ENCODE data around the gene ANTKMT.
A peak's percentile ranks its signal among the peaks of the same experiment; 100 is the strongest.
"Not testable (repeated sequence)": the region's sequence is repeated elsewhere in the genome, so short reads cannot be mapped to it uniquely, and the experiment has no call there.

Gene ANTKMT

GRCh38 chr16:681746-682427 lies 39.1 kb upstream of the ANTKMT start:
- no peak for DNase-seq

DNA sequence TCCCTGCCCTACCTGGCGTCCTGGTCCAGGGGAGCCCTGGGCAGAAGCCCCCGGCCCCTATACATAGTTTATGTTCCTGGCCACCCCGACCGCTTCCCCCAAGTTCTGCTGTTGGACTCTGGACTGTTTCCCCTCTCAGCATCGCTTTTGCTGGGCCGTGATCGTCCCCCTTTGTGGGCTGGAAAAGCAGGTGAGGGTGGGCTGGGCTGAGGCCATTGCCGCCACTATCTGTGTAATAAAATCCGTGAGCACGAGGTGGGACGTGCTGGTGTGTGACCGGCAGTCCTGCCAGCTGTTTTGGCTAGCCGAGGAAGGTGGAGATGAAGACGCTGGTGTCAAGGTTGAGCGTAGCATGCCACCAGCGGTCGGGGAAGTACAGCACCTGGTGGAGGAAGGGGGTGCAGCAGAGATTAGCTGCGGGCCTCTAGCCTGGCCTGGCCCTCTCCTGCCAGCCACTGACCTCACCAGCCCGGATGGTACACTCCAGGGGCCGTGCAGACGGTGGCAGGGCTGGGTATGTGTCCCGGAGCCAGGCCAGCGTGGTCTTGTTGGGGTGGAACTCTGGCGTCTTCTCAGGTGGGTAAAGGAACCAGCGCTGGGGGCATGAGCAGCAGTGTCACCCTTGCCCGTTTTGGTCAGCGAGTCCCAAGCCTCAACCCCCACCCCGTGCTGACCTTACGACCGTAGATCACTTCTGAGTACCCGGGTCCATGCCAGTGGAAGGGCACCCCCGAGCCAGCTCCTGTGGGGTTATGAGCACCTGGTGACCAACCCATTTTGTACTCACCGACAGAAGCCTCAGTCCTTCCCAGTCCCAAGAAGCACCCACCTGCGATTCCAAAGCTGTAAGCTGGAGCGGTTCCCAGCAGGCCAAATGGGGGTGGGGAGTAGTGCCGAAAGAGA lies 38.2 kb upstream of the ANTKMT start:
- DNase-seq: no peak

- no peak for DNase-seq
These were observed 37.4 kb upstream of the ANTKMT start for GRCh38 chr16:683396-684070.

DNA sequence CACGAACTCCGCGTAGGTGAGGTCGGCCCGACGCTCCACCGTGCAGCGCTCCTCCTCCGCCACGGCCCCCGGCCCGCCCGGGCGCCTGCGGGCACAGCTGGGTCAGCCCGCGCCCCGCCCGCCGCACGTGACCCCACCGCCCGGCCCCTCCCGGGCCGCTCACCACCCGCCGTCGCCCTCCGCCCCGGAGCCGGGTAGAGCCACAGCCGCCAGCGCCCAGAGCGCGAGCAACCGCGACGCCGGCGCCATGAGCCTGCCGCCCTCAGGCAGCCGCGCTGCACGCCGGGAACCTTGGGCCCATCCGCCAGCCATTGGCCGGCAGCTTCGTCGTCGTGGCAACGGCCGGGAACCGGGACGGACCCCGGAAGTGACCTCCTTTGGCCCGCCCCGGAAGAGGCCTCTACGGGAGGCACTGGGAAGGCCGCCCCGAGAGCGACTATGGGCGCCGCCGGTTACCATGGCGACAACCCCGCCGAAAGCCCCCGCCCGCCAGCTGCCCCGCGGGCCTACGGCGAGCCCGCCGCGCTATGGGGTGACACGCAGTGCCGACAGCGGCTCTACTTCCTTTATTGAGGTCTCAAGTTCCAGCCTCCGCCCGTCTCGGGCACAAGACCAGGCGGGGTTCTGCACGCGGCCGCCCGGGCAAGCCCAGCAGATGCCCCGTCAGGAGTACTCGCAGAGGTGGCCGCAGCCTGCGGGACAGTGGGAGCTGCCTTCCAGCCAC lies 36.7 kb upstream of the ANTKMT start, which contains the start of gene JMJD8:
JMJD8 (minus strand) TSS at position 264 of the 724 bp plus-strand sequence; CDS start at position 249, 15 bp downstream.
- DNase-seq: peak; percentile 86

DNA sequence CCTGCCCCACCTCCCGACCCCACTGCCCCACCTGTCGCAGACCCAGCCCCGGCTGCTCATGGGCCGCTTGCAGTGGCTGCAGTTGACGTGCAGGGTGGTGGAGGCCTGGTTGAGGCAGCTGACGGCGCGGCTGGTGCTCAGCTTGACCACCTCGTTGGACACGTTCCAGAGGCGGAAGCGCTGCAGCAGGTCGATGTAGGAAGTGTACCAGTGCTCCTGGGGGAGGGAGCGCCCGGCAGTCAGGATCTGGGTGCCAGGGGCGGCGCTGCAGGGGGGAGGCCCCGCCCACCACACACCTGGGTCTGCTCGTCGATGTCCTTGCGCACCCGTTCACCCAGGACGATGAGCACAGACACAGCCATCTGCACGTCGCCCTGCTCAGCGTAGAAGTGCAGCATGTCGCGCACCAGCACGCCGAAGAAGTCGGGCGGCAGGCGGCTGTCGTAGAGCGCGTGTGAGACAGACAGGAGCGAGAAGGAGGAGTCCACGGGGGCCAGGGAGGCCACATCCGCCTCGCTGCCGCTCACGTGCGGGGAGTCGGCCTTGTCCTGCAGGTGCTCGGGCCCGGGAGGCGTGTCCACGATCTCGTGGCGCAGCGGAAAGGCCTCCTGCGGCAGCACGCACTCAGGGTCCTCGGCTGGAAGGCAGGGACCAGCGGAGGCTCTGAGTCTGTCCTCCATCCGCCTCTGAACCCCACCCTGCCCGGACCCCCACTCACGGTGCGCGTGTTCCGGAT lies 35.8 kb upstream of the ANTKMT start:
- DNase-seq: peak; percentile 43

DNA sequence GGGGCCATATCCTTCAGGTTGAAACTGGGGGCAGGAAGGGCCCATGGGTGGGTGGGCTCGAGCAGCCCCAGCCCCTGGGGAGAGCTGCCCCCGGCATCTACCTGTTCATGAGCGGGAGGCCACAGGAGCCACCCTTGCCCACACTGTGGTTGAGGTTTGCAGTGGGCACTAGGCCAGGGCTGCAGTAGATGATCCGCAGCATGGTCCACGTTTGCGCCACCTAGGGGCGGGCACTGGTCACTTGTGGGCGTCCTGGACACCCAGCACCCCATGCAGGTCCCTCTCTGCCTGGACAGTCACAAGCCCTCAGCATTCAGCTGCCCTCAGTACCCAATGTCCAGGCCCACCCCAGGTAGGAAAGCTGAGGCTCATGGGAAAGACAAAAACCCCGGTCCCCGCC lies 35.0 kb upstream of the ANTKMT start:
- DNase-seq: no peak

DNA sequence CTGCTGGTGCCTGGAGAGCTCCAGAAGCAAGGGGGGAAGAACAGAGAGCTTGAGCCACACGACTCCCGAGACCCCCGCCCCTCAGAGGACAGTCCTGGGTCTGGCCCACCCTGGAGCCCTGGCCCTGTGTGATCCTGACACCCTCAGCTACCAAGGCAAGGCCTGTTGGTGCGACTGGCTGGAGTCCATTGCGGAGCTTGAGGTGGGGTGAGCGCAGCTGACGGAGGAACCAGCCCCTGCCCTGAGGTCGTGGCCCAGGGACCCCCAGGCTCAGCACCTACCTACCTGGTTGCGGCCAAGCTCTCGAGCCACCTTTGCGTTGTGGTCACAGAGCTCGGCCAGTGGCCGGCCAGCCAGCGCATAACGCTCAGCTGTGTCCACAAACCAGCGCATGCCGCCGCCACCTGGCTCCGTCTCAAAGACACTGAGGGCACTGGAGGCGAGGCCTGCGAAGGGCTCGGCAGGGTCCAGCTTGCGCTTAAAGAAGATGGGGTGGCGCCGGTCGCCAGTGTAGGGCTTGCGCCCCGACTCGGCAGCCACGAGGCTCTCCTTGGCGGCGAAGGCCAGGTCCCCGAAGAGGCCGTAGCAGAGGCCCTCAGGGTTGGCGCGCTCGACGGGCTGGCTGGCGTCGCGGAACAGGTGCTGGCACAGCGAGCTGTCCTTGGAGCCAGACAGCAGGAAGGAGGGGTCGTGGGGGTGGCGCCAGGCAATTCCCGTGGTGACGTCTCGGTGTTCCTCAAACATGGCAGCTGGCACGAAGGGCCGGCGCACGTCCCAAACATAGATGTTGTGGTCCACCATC lies 34.3 kb upstream of the ANTKMT start:
- DNase-seq: no peak

GRCh38 chr16:687499-687898 lies 33.4 kb upstream of the ANTKMT start:
- DNase-seq: no peak

GRCh38 chr16:689175-689897 lies 31.6 kb upstream of the ANTKMT start:
- DNase-seq: no peak

DNA sequence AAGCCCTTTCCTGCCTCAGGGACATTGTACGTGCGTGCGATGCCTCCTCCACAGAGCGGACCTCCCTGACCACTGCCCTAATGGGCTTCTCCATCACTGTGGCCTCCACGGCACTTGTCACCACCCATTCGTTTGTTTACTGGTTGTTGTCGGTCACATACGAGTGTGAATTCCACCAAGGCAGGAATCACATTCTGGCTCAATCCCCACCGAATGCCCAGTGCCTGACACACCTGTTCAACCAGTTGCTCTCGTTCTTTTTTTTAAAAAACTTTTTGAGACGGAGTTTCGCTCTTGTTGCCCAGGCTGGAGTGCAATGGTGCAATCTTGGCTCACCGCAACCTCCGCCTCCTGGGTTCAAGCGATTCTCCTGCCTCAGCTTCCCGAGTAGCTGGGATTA lies 29.7 kb upstream of the ANTKMT start:
- not testable (repeated sequence) for DNase-seq

DNA sequence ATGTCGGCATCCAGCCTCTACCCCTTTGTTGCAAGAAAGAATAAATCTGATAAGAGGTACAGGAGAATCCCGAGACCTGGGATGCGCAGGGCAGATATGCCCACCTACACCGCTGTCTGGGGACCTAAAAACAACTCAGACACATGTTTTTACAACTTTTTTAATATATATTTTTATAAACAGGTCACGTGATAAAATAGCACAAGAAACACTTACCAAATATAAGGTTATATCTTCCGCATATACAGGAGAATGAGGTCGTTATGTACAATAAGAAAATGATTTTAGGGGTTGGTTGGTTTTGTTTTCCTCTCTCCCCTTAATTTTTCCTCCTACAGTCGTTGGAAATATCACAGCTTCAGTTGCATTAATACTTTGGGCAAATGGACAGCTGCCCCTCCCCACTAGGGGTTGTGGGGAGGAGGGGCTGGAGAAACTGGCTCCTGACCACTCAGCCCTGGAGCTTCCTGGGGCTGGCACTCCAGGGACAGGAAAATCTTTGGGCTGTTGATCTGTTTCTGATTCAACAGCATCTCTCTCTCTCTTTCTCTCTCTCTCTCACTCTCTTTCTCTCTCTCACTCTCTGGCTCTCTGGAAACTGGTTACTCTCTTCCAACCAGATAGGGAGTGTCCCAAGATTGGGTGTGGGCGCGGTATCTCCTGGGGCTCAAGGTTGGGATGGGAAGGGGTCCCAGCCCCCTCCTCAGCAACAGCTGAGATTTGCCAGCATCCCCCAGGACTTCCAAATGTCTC lies 28.4 kb upstream of the ANTKMT start:
- DNase-seq: no peak

GRCh38 chr16:693364-693763 lies 27.6 kb upstream of the ANTKMT start:
- no peak for DNase-seq

DNA sequence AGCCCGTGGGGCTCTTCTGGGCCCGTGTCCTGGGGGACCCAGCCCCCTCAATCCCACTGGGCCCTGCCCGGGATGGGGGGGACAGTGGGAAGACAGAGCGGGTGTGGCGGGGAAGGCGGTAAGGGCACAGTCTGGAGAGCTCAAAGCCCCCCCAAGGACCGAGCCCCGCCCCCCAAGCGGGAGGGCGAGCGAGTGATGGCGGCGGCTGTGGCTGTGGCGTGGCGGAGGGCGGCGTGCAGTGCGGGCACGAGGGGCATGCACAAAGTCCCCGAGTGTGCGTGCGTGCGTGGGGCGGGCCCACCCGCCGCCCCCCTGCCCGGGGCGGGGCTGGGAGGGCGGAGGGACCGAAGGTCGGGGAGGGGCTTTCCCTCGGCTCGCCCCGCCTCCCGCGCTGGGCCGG lies 27.2 kb upstream of the ANTKMT start:
- DNase-seq: no peak

DNA sequence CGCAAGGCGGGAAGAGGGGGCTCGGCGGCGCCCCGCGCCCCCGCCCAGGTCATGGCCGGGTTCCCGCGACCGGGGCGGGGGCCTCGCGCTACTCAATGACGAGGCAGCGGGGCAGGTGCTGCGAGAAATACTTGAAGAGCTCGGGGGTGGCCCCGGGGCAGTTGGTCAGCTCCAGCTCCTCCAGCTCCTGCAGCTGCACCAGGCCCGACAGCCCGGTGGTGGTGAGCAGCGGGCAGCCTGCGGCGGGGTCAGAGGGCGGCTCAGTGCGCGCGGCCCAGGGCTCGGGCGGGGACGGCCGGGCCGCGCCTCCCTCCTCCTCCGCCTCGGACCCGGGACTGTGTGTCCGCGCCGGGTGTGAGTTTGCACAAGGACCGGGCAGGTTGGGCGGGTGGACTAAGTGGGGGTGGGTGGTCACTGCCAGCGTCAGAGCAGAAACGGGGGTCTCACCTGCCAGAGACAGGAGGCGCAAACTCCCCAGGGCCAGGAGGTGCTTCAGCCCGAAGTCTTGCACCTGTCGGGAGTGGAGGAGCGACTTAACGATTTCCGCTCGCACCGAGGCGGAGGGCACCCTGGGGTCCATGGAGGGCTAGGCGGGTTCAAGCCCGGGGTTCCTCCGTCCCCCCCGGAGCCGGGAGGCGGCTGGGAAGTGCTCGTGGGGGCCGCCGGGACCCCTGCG lies 26.6 kb upstream of the ANTKMT start:
- DNase-seq: no peak

DNA sequence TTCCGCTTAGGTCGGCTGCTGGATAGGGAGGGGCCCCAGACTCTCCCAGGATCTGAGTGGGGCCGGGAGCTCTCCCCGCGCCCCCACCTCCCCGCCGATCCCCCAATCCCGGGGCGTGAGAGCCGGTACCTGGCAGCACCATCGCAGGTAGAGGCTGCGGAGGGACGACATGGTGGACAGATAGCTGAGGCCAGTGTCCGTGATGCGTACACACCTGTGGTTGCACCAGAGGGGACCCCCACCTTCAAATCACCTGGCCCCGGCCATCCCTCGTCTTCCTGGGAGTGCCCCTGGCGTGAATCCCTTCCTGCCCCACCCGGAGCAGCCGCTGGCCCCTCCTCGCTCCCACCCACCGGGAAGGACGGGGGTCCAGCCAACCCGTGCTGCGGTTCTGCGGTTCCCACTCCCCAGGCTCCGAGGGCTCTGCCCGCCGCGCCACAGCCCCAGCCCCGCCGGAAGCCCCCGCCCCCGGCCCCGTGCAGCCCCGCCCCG lies 26.0 kb upstream of the ANTKMT start:
- DNase-seq: no peak

- DNase-seq: peak; percentile 75
These were observed 25.4 kb upstream of the ANTKMT start for GRCh38 chr16:695355-696089.

- no peak for DNase-seq
These were observed 21.9 kb upstream of the ANTKMT start for GRCh38 chr16:698911-699671.

Measured in NCI-H1105 (cell line).